Activated CD4-positive, alpha-beta T cell treated with anti-CD3 and anti-CD28 coated beads, Interleukin-2, amount 10 ng/mL, durations not matched to agents 7 days and 5 days (primary cell): ENCODE data around the gene OR52A5. TPM values are rescaled to one million over a fixed set of nuclear protein-coding genes. Genes with fewer than 3 reads are reported as not detected.

Experiments used
- CTCF ChIA-PET: fragments of 350-600 bp; sonication (Branson Sonifier 250); formaldehyde crosslinking; loops from one replicate; lab custom pipeline; 2021; ENCODE audit warnings: antibody characterized with exemption; lab: Charles Lee
- POLR2A ChIA-PET: fragments of 350-600 bp; sonication (Branson Sonifier 250); formaldehyde crosslinking; loops from one replicate; lab custom pipeline; 2021; ENCODE audit warnings: antibody characterized with exemption; lab: Charles Lee
- DNase-seq: peaks from one replicate; pipeline ENCODE4 v3.0.0-alpha.2; 2020
- H3K27ac Mint-ChIP-seq: one replicate; pipeline ENCODE4 v1.8.0; 2021; ENCODE audit warnings: mild to moderate bottlenecking, moderate library complexity, mixed read lengths
- H3K27me3 Mint-ChIP-seq: one replicate; pipeline ENCODE4 v1.8.0; 2021; ENCODE audit warnings: mixed read lengths
- H3K36me3 Mint-ChIP-seq: one replicate; pipeline ENCODE4 v1.8.0; 2021; ENCODE audit warnings: low read depth, mixed read lengths
- H3K4me1 Mint-ChIP-seq: one replicate; pipeline ENCODE4 v1.8.0; 2021; ENCODE audit warnings: mixed read lengths
- H3K4me3 Mint-ChIP-seq: one replicate; pipeline ENCODE4 v1.8.0; 2021; ENCODE audit warnings: mild to moderate bottlenecking, moderate library complexity, mixed read lengths
- H3K9me3 Mint-ChIP-seq: one replicate; pipeline ENCODE4 v1.8.0; 2021; ENCODE audit warnings: mixed read lengths
- total RNA-seq, 2 experiments: library from RNA; stranded (reverse); gene quantifications; one replicate each; pipeline ENCODE4 v1.2.3, GENCODE V29; 2021

The OR52A5 gene
- total RNA-seq, 2 experiments from 2014 or later = not detected

DNA sequence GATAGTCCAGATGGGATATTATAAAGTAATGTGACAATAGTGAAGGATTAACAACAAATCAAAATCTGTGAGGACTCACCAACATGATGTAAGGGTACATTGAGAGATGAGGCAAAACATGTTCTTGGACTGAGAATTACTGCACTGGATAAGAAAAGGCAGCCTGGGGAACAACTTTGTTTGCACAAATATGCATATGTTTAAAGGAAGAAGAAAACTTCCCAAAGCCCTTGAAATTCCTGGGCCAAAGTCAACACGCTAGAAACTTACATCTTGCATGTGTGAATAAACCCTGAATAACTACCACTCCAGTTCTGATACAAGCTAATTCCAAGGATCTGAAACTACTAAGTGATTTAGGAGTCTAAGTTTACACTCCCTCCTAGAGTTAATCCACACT, 1.1 kb downstream of the OR52A5 start:
- Mint-ChIP-seq H3K4me1 (no peaks in the 10 kb centered on the region), H3K9me3 (no peaks in the 10 kb centered on the region)
- CTCF ChIA-PET = no interaction called here

DNA sequence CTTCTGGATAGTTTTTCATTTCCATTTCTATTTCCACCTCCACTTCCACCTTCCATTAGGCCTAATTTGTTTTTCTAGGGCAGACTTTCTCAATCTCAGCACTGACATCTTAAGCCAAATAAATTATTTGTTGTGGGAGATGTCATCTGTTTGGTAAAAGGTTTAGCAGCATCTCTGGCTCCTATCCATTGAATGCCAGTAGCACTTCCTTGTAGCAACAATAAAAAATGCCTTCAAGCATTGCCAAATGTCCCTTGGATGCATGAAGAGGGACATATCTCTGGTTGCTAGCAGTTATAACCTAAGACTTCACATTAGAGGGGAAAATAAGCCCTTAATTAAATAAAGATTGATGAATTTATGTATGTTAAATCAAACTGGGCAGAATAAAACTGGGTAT, 1.9 kb downstream of the OR52A5 start:
- no peak for DNase-seq
- Mint-ChIP-seq H3K4me1 (no peaks in the 10 kb centered on the region), H3K27ac (no peak overlapping the region), H3K9me3 (no peaks in the 10 kb centered on the region), H3K27me3 (peaks cover 4% of the 10 kb centered on the region), H3K36me3 (no peaks in the 10 kb centered on the region), H3K4me3 (no peak overlapping the region)
- POLR2A ChIA-PET = no interaction called here
- CTCF ChIA-PET = no interaction called here

More for the DNA sequence above, 1.1 kb downstream of the OR52A5 start:
- H3K27me3 Mint-ChIP-seq = peaks cover 2% of the 10 kb centered on the region
- no peak overlapping the region for H3K4me3 Mint-ChIP-seq
- POLR2A ChIA-PET = no interaction called here
- no peaks in the 10 kb centered on the region for H3K36me3 Mint-ChIP-seq
- DNase-seq = no peak
- no peak overlapping the region for H3K27ac Mint-ChIP-seq

DNA sequence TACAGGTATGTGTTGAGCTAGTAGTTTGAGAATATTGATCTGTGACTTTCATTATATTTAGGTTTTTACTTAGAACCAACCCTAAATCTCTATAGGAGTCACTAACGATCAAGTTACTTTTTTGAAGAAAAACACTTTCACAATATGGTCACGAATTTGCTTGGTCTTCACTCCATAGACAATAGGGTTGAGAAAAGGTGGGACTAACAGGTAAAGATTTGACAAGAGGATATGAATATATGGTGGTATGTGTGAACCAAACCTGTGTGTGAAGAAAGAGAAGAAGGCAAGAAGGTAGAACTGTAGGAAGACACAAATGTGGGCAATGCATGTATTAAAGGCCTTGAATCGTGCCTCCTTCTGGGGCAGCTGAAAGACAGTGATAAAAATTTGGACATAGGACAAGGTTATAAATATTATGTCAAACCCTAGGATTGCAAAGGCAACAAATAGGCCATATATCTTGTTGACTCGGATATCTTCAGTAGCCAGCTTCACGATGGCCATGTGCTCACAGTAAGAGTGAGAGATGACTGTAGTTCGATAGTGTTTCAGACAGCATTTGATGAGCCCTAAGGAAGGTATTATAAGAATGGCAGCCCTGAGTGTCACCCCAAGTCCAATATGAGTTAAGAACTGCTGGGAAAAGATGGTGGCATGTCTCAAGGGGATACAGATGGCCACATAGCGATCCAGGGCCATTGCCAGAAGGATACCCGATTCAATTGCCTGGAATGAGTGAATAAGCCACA, 6.4 kb downstream of the OR52A5 start:
- no peak for DNase-seq
- Mint-ChIP-seq H3K9me3 (no peaks in the 10 kb centered on the region), H3K36me3 (no peaks in the 10 kb centered on the region), H3K4me3 (no peak overlapping the region), H3K4me1 (no peaks in the 10 kb centered on the region), H3K27me3 (peaks cover 12% of the 10 kb centered on the region), H3K27ac (no peak overlapping the region)
- ChIA-PET POLR2A (no interaction called here), CTCF (no interaction called here)

DNA sequence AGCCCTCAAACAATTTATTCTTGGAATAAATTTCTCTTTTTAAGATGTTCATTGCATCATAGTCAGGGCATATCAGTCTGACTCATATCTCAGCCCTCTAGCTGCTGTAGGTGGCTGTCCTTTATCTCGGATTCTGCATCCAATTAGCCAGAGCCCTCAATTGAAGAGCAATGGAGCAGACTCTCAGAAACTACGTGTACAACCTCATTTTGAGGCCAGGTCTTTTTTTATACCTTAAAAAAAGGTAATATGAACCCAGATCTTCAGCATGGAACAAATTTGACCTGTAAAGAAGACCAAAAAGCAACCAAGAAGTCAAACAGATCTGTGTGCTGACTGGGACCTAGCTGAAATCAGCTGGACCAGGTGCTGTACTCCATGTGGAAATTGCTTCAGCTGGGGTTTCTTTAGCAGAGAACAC, 8.7 kb downstream of the OR52A5 start:
- Mint-ChIP-seq H3K27ac (no peak overlapping the region), H3K36me3 (no peaks in the 10 kb centered on the region), H3K4me1 (no peaks in the 10 kb centered on the region), H3K9me3 (no peaks in the 10 kb centered on the region), H3K27me3 (peaks cover 15% of the 10 kb centered on the region), H3K4me3 (no peak overlapping the region)
- CTCF ChIA-PET = no interaction called here
- POLR2A ChIA-PET = no interaction called here
- no peak for DNase-seq

DNA sequence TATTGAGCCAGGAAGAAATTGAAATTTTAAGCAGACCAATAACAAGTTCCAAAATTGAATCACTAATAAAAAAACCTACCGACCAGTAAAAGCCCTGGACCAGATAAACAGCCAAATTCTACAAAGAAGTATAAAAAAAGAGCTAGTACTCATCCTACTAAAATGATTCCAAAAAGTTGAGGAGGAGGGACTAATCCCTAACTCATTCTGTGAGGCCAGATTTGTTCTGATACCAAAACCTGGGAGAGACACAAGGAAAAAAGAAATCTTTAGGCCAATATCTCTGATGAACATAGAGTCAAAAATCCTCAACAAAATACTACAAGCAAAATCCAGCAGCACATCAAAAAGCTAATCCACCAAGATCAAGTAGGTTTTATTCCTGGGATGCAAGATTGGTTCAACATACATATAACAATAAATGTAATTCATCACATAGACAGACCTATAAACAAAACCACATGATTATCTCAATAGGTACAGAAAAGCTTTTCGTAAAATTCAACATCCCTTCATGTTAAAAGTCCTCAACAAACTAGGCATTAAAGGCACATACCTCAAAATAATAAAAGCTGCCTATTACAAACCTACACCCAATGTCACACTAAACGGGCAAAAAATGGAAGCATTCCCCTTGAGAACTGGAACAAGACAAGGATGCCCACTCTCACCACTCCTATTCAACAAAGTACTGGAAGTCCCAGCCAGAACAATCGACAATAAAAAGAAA, 13.1 kb downstream of the OR52A5 start:
- no peak for DNase-seq
- ChIA-PET POLR2A (no interaction called here), CTCF (interaction anchor here (0.6 kb wide), 1 partner anchor 1793 kb away, joined by 4 read pairs; no protein-coding TSS in a partner anchor)
- H3K27ac Mint-ChIP-seq = no peak overlapping the region
- H3K4me3 Mint-ChIP-seq = no peak overlapping the region
- no peaks in the 10 kb centered on the region for H3K4me1 Mint-ChIP-seq
- peaks cover 21% of the 10 kb centered on the region for H3K27me3 Mint-ChIP-seq
- no peaks in the 10 kb centered on the region for H3K9me3 Mint-ChIP-seq
- H3K36me3 Mint-ChIP-seq = no peaks in the 10 kb centered on the region

DNA sequence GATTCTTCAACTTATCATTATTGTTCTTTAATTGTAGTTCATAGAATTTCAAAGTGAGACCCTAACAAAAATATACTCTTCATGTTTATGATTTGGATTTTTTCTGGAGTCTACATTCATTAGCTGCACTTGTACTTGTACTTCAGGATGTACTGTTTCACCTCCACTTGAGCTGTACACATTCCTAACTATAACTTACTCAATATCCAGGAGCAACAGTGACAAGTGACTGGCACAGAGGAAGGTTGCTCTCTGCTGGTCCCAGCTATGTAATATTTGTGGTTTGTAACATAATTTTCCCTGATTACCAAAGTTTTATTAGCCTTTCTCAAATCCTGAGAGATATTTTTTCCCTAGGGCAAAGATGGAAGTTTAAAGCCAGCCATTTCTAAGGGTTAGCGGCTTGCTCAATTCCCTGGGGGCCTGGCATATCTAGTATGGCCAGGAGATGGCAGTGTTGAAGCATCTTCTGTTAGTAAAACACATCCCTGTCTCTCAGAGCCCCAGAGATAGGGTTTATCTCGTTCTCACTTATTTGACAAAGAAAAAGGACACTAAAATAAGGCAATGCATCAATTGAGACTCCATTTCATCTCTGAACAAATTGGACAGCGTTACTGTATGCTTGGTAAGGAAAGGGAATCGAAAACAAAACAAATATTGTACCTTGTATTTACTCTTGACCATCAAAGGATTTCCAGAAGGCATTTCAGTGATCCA, 14.2 kb downstream of the OR52A5 start:
- Mint-ChIP-seq H3K4me3 (no peak overlapping the region), H3K27ac (no peak overlapping the region), H3K27me3 (peaks cover 22% of the 10 kb centered on the region), H3K9me3 (no peaks in the 10 kb centered on the region), H3K4me1 (no peaks in the 10 kb centered on the region), H3K36me3 (no peaks in the 10 kb centered on the region)
- peak; percentile 60 for DNase-seq
- CTCF ChIA-PET = interaction anchor here (0.5 kb wide), 1 partner anchor 668 kb away, joined by 4 read pairs; no protein-coding TSS in a partner anchor
- POLR2A ChIA-PET = no interaction called here

DNA sequence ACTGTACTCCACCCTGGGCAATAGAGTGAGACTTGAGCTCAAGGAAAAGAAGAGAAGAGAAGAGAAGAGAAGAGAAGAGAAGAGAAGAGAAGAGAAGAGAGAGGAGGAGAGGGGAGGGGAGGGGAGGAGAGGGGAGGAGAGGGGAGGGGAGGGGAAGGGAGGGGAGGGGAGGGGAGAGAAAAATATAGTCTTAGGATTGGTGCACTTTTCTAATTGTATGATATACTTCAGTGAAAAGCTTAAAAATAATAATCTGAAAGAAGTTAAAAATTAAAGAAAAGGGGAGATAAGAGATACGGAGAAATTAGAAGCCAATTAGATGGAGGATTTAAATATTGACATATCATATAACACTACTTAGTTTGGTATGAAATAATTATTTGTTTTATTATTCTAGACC, 19.3 kb downstream of the OR52A5 start:
- no peak overlapping the region for H3K27ac Mint-ChIP-seq
- peaks cover 9% of the 10 kb centered on the region for H3K27me3 Mint-ChIP-seq
- no peaks in the 10 kb centered on the region for H3K36me3 Mint-ChIP-seq
- ChIA-PET CTCF (no interaction called here), POLR2A (no interaction called here)
- no peak overlapping the region for H3K4me3 Mint-ChIP-seq
- H3K4me1 Mint-ChIP-seq = no peaks in the 10 kb centered on the region
- no peak for DNase-seq
- H3K9me3 Mint-ChIP-seq = no peaks in the 10 kb centered on the region

DNA sequence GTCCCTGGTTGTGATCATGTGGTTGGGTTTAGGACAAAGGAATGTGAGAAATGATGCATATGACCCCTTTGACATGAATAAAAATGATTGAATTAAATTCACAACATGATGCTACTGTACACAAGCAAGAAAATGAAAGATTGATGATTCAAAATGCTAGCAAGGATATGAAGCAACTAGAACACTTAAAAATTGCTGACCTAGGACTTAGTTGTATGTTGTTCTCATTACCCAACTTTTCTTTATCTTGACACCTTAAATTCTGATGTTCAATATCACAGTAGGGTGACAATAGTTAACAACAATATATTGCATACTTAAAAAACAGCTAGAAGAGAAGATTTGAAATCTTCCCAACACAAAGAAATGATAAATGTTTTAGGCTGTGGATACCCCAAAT, 20.6 kb downstream of the OR52A5 start:
- no peaks in the 10 kb centered on the region for H3K36me3 Mint-ChIP-seq
- no peak overlapping the region for H3K4me3 Mint-ChIP-seq
- no peak for DNase-seq
- H3K27ac Mint-ChIP-seq = no peak overlapping the region
- H3K4me1 Mint-ChIP-seq = no peaks in the 10 kb centered on the region
- H3K27me3 Mint-ChIP-seq = peaks cover 3% of the 10 kb centered on the region
- ChIA-PET POLR2A (no interaction called here), CTCF (interaction anchor here (0.9 kb wide), 1 partner anchor 8 kb away, joined by 3 read pairs; no protein-coding TSS in a partner anchor)
- no peaks in the 10 kb centered on the region for H3K9me3 Mint-ChIP-seq

DNA sequence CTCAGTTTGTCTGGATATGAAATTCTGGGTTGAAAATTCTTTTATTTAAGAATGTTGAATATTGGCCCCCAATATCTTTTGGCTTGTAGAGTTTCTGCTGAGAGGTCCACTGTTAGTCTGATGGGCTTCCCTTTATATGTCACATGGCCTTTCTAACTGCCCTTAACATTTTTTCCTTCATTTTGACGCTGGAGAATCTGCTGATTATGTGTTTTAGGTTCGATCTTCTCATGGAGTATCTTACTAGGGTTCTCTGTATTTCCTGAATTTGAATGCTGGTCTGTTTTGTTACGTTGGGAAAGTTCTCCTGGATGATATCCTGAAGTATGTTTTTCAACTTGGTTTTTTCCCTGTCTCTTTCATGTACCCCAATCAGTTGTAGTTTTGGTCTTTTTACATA, 22.8 kb downstream of the OR52A5 start:
- DNase-seq = no peak
- Mint-ChIP-seq H3K36me3 (no peaks in the 10 kb centered on the region), H3K27ac (no peak overlapping the region), H3K27me3 (peaks cover 3% of the 10 kb centered on the region), H3K4me1 (no peaks in the 10 kb centered on the region), H3K4me3 (no peak overlapping the region), H3K9me3 (no peaks in the 10 kb centered on the region)
- ChIA-PET CTCF (no interaction called here), POLR2A (no interaction called here)

DNA sequence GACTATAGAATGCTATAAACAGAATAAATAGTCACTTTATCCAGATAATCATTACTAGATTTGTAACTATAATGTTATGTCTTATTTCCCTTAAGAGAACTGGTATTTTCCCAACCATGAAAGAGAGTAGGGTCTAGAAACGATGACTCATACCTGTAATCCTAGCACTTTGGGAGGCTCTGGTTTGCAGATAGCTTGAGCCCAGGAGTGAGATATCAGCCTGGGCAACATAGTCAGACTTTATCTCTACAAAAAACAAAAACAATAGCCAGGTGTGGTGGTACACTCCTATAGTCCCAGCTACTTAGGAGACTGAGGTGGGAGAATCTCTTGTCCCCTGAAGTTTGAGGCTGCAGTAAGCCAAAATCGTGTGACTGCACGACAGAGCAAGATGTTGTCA, 30.9 kb downstream of the OR52A5 start:
- no peak for DNase-seq
- Mint-ChIP-seq H3K9me3 (no peaks in the 10 kb centered on the region), H3K4me3 (no peak overlapping the region), H3K27ac (no peak overlapping the region), H3K36me3 (no peaks in the 10 kb centered on the region), H3K27me3 (no peaks in the 10 kb centered on the region), H3K4me1 (no peaks in the 10 kb centered on the region)
- ChIA-PET CTCF (no interaction called here), POLR2A (no interaction called here)

DNA sequence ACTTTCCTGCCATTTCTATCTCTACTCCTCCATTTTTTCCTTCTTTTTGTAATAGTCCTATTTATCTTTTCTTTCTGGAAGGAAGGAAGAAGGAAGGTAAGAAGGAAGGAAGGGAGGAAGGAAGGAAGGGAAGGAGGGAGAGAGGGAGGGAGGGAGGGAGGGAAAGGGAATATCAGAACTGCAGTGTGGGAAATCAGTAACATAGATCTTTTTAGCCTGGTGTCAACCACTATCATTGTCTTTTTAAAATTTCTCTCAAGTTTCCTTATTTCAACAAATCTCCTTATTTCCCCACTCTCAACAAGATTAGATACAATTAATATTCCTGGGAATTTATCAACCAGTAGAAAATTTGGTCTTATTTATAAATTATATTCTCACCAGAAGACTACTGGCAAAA, 35.1 kb downstream of the OR52A5 start:
- H3K9me3 Mint-ChIP-seq = no peaks in the 10 kb centered on the region
- H3K36me3 Mint-ChIP-seq = no peaks in the 10 kb centered on the region
- H3K27me3 Mint-ChIP-seq = no peaks in the 10 kb centered on the region
- no peak for DNase-seq
- H3K27ac Mint-ChIP-seq = no peak overlapping the region
- ChIA-PET POLR2A (no interaction called here), CTCF (no interaction called here)
- no peak overlapping the region for H3K4me3 Mint-ChIP-seq
- H3K4me1 Mint-ChIP-seq = no peaks in the 10 kb centered on the region

DNA sequence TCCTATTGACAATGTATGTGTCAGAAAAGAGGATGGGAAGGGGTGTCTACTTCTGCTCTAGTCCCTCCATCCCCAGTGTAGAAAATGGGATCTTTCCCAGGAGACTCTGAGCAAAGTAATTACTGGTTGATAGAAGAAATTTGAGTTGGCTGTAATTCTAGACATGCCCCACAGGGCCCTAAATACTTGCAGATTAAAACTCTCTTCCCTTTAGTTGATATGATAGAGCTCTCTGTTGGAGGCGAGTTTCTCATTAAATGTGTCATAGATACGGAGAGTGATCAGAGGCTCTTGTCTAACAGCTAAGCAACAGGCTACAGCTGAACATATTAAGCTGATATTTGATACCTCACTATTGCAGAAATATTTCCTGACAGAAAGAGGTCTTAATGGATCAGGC, 35.9 kb downstream of the OR52A5 start:
- Mint-ChIP-seq H3K4me1 (no peaks in the 10 kb centered on the region), H3K4me3 (no peak overlapping the region), H3K36me3 (no peaks in the 10 kb centered on the region), H3K27me3 (no peaks in the 10 kb centered on the region), H3K27ac (no peak overlapping the region), H3K9me3 (no peaks in the 10 kb centered on the region)
- POLR2A ChIA-PET = no interaction called here
- CTCF ChIA-PET = no interaction called here
- DNase-seq = no peak

DNA sequence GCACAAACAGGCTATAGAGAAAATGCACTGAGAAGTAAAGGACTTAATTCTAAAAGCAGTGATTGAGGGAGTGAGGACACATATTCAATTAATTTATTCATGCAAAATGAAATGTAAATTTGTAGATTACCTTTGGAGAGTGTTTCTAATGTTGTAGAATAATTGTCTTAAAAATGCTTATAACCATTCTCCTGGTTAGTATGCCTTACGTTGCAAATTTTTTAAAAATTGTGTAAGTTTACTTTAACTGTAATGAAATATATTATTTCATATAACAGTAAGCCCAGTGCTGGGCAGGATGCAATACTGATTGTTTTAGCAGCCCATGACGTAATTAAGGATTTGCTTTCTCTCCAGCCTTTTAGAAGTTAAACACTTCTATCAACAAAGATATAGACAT, 42.1 kb downstream of the OR52A5 start:
- Mint-ChIP-seq H3K27ac (no peak overlapping the region), H3K9me3 (no peaks in the 10 kb centered on the region), H3K36me3 (no peaks in the 10 kb centered on the region), H3K27me3 (no peaks in the 10 kb centered on the region), H3K4me3 (no peak overlapping the region), H3K4me1 (no peaks in the 10 kb centered on the region)
- CTCF ChIA-PET = no interaction called here
- POLR2A ChIA-PET = no interaction called here
- no peak for DNase-seq
